GM21825 (cell line): ENCODE measurements around the gene UNC5C.

Experiments used
- ATAC-seq: cut with Tn5 transposase; IDR thresholded peaks from one replicate; pipeline ENCODE4 v1.9.1; 2021; ENCODE audit warnings: mild to moderate bottlenecking, moderate library complexity; ENCODE audit not compliant: unreplicated experiment

UNC5C gene

DNA sequence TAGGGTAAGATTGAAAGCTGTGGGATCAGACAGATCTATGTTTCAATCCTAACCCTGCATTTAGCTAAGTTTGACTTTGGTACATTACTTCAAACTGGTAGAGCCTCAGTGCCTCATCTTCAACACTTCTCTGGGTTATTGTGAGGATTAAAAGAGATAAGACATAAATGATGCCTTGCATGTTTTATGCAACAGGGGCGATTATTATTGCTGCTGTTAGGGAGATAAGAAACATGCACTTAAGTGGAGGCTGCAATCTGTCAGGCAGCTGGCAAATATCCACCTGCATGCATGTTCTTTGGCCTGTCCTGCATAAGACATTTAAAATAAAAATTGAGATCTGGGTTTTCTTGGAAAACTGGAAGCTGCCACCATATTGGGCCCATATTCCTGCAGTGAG lies 24.6 kb downstream of the UNC5C start:
- ATAC-seq: no peak

DNA sequence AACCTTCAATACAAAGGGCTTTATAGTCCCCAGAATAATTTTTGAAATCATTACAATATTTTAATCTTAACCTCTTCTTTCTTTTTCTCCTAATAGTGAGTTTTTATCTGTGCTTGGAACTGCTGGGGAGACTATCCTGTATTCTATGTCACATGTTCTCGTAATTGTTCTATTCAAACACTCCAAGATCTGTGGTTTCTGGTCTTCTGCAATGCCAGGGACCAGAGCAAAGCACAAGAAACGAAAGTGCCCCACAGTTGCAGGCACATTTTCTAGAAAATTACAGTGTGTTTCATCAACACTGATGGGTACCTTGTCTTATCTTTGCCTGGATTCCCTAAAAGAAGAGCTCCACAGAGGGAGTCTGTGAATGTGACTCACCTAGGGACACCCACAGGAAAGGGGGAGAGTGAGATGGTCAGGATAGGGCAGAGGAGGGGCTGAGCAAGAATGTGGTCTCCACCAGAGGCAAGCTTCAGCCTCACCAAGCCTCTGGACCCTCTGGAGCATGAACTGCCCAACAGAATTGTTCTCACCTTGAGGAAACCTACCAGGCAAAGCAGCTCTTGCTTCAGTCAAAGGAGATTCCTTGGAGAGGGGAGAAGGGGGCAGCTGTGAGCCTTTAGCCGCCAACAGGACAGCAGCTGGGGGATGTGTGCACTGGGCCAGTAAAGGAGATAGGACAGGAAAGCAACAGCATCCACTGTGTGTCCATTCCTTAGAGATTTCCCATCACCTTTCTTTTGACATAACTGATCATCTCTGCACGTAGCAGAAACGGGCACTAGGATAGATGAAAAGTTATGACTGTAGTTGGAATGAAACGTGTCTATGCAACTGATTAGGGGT lies 25.9 kb downstream of the UNC5C start:
- no peak for ATAC-seq

DNA sequence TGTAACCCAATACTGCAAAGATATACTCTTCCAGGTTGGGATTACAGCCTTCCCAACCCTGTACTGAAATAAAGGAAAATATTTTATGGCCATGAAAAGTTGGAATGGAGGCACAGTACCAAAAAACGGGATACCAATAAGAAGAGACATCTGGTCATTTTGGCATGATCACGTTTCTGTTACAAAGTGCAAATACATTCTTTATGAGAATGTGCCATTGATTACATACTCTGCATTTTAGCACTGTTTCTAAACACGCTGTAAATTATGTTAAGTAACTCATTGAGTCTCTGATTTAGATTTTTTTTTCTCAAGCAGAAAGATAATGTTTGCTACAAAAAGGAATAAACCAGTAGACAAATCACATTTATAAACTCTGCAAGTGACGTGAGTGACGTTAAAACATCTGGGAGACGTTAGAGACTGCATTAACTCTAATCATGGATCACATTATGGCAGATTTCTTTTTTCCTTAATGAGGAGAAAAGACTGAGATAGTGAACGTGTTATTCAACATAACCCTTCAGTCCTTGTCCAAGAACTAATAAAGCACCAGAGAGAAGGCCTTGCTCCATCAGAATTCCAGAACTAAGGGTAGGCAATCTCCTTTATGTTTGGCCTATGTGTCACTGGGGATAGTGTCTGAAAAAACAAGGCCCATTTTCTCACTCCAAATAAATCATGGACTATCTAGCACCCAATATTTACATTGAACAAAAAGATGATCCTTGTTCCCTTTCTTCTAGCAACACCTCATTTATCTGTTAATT lies 31.0 kb downstream of the UNC5C start:
- no peak for ATAC-seq

DNA sequence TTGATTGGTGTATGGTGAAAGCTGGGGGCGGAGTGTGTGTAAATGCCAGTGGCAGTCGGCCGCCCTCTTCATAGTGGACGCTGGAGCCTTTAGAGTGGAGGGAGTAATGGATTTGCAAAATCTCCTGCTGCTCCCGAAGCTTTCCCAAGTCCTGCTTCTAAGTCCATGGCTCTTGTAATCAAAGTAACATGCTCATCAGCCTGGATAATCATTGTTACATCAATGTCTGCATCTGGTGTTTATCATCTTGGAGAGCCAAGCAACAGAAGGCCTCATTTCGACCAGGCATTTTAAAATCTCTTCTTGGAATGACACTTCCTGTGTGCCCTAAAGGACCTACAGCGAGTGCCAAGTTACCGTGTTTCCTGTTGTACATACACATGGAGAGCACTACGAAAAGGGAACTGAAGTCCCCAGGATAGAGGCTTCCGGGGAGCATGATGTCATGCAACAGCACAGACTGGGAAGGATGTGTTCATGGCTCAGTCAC lies 32.2 kb downstream of the UNC5C start:
- no peak for ATAC-seq

DNA sequence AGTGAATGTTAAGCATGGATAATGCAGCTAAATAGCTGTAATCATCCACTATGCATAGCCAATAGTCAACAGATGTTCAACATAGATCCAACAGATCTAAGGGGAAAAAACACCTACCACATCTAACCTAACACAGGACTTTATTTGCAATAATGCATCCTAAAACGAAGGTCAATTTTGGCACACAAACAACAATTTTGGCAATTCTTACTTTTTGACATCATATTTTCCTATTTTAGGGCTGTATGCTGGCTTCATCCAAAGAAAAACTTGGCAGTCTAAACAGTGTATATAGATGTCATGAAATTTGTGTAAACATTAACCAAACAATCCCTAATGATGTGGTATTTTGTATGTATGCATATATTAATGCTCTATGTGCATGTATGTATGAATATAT lies 33.2 kb downstream of the UNC5C start:
- no peak for ATAC-seq

DNA sequence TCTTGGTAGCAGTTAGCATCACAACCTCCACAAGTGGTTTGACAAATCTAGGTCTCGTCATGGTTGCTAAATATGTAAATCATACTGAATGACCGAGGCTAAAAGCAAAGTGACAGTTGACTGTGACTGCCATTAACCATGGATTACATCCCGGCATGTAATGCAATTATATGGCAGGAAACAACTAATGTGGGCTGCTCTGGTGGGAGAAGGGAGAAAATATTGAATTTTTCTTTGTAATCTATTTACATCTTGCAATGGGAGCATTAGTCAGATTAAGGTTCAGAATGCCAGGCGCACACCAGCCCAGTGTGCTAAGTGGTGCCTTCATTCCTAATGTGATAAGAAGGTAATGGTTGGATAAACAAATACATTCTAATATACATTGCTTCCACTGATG lies 35.8 kb downstream of the UNC5C start:
- no peak for ATAC-seq

DNA sequence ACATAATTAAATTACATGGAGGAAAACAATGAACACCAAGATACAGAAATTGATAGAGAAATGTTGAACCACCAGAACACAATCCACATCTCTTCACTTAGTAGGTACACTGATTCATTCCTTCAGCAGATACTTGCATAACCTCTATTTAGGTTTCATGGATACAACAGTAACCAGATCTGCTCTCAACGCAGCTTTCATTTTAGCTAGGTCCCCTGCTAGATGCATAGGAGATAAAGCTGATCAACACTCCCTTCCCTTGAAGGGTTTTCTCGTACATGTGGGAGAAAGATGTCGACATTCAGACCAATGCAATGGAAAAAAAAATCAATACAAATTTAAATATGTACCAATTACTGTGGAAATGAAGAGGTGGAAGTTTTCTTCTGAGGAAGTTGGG lies 37.3 kb downstream of the UNC5C start:
- ATAC-seq: no peak

DNA sequence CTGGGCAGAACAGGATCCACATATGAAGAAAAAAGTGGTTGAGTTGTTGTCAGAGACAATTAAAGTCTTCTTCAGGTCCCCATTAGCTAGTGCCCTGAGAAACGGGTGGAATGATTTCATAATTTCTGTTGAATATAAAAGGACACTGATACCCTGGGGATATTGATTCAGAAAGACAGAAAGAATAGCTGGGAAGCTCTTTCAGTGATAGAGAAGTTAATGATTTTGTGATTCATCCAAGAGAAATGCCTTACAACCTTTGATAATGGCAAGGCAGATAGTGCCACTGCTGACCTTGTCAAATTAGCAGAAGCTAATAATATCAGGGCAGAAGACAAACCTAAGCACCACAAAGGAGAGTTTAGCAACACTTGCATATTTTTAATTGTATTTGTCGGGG lies 37.9 kb downstream of the UNC5C start:
- ATAC-seq: no peak

DNA sequence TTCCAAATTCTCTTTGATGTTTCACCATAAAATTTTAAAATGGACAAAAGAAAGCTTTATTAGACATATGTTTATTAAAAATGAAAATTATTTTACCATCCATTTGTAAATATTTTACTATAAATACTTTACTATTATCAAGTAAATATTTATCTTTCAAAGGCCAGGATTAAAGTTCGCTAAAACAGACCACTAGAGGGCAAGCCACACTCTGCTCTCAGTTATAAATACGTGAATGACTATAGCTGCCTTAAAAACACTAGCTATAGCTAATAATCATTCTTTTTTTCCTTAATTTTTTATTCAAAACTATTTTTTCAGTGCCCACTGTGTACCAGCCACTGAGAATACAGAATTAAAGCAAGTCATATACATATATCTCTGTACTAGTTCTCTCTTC lies 38.6 kb downstream of the UNC5C start:
- ATAC-seq: no peak

DNA sequence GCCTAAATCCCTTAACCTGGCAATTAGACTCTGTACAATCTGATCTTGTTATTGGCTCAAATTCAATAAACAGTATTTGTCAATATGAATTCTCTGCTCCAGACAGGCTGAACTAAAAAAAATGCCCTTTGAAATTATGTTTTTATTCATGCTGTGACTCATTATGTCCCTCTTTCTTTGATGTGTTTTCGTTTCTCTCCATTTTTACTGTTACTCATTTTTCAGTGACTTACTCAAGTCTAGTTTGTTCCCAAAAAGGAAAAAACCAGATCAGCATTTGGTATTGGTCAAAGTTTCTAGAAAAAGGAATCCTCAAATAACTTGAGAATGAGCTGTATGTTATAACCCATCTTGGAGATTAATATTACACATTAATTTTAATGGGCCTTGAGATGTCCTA lies 40.4 kb downstream of the UNC5C start:
- ATAC-seq: no peak

DNA sequence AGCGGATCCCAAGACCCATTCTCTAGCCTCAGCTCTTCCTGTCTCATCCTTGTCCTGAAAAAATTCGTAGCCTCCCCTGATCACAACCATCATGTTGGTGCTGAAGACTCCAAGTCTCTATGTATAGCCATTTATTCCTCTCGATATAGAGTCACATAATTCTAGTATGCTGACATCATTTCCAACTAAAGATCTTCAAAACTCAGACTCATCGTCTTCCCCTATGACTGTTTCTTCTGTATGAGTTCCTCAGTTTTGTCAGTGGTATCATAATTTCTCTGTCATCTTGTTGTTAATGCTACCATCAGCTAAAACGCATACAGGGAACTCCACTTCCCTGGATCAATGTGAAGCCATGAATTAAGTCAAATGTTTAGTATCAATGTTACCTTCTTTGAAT lies 41.2 kb downstream of the UNC5C start:
- ATAC-seq: no peak

DNA sequence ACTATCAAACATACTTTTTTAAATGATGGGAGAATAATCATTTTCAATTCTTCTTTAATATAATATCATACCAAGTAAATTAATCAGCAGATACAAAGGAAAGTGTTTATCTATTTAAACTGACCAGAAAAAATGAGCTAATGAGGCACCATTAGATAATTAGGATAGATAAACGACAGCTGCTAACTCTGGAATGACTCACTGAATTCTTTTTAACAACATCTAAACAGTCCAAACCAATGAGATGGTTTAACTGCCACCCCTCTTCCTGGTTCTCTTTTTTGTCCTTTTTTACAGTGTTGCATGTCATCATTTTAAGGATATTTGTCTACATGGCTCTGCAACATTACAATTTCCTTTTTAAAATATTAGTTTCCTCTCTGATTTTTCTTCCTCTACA lies 41.6 kb downstream of the UNC5C start:
- no peak for ATAC-seq

DNA sequence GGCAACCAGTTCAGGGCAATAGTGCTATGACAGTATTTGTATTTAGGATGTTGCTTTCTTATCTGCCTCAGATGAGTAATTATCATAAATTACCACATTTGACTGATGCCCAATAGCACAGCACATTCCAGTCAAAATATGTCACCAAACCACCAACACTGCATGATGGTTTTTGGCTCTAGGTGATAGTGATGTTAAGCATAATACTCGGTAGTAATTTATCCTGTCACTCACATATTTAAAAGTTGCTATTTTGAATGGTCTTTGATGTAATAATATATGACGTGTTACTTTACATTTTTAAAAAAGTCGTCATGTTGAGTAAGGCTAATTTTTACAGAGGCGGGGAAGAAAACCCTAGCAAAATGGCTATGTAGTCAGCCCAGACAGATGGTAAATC lies 42.5 kb downstream of the UNC5C start:
- no peak for ATAC-seq

DNA sequence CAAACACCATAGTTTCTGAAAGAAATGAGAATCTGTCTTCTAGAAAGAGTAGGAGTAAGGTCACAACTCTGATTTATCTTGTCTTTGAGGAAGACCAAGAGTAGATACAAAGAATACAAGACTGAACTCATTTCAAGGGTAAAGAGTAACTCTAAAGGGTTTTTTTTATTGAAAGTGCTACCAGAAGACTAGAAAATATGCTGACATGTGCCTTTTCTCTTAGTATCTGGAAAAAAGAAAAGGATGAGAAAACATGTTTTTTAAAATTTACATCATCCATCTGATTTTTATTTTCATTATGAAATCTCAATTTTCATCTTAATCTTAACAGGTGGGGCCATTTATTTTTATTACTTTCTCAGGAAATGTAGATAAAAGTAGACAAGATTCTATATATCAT lies 43.0 kb downstream of the UNC5C start:
- no peak for ATAC-seq

DNA sequence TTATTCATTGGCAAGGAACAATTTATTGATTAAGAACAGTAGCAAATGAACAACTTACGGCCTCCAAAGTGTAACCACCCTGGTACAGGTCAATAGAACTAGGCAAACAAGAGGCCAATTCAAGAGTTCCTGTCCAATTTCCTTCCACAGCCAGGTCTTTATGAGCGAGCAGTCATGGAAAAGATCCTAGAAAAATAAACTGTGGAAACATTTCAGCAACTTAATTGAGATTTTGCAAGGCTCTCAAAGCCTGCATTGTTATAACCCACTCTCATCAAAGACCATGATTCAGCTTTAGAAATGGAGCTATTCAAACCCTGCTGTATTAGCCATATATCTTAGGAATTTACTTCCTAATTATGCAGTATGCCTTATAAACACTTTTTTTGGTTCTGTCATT lies 43.6 kb downstream of the UNC5C start:
- no peak for ATAC-seq

DNA sequence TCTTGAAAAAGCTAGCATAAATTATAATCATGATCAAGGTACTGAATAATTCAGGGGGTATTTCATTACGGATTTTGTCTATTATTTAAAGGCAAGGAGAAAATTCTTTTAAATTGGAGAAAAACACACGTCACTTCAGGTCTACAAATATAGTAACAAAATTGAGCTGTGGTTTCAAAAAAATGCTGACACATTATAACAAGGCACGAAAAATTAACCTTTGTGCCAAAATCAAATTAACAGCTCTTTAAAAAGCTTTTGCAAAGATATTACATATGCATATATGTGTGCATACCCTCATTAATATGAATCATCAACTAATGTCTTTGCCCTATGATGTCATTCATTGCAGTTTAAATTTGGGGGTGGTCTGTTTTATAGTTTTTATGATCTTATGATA lies 44.3 kb downstream of the UNC5C start:
- ATAC-seq: no peak

DNA sequence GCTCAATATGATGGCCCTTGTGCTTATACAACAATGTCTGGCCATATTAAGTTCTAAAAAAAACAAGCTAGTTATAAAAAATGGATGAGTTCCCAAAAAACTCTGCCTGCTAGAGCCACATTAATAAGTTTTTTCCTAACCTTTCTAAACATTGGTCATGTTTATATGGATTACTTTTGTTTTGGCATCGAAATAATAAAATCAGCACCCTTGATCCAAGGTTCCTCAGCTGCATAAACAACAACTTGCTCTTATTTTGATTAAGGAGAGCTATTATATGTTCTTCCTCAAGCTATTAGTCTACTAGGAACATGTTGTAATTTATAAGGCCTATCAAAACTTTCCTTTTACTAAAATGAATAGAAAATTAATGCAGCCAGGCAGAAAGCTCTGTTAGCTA lies 48.4 kb downstream of the UNC5C start:
- no peak for ATAC-seq

DNA sequence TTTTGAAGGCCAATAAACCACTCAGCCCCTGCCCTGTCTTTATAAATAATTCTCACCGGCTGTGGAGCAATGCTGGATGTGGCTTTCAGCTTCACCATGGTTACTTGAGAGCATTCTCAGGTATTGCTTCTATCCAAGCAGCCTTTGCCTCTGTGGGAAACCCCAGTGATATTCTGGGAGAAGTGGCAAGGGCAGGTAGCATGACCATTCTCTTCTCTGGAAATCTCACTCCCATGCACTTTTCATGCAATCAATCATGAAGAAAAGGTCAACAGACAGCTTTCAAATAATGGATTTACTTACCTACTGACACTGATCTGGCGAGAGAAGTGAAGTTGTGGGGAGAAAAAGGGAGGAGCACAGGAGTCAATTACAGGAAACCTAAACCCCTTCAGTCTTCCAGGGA lies 49.5 kb downstream of the UNC5C start:
- ATAC-seq: no peak

DNA sequence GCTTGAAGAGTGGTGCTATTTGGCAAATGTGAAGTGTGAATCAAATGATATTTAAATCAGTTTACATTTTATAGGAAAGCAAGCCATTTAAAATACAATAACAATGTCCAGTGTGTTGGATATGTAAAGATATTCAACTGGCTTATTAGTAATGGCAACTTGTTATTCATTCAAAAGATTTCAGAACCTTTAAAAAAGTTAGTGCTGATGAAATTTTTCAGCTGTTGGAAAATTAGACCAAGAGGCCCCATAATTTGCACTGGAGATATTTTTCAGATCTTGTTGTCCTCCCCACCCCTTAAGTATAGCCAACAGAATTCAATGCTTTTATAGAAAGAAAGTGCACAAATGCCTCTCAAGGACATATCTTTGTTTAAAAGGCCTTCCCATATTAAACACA lies 54.6 kb downstream of the UNC5C start:
- ATAC-seq: no peak

DNA sequence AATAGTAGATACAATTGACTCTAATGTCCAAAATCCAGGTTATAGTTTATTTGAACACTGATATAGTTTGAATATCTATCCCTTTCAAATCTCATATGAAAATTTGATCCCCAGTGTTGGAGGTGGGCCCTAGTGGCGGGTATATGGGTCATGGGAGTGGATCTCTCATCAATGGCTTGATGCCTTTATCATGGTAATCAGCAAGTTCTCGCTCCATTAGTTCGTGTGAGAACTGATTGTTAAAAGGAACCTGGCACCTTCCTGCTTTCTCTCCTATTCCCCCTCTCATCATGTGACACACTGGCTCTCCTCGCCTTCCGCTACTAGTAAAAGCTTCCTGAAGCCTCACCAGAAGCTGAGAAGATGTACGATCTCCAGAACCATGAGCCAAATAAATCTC lies 70.1 kb downstream of the UNC5C start:
- ATAC-seq: no peak

DNA sequence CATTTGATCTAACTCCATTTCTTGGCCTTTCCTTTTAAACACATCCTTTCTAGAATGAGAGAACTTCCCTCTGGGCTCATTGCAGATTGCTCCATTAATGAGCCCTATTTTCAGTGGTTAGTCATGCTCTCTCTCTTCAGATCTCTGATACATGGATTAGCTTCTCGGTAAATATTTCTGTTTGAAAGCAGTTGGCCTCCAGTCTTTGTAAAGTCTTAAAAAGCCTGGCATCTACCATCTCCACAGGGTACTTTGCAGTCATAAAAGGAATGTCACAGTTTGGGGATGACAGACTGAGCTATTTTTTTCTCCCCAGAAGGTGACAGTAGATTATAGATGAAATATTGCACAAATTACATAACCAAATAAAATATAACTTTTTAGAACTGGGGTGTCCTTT lies 72.7 kb downstream of the UNC5C start:
- no peak for ATAC-seq

DNA sequence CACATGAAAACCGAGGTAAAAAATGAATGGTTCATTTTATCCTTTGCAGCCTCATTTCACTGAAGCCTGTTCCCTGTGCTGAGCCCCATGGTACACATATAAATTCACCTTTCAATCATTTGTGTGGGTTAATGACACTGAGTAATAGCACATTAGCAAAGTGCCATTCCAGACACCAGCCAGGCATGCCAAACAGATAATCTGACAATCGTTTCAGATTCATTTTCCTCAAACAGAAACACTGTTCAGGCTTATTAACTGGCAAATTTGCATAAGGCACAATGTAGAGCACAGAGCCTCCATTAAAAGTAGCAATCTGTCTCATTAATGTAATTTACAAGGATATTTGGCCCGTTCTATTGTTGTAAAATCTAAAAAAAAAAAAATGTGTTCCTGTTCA lies 76.2 kb downstream of the UNC5C start:
- ATAC-seq: no peak
